GM19467 (cell line): ENCODE measurements around the gene DNAJC22.
"Not testable (repeated sequence)": the region's sequence is repeated elsewhere in the genome, so short reads cannot be mapped to it uniquely, and the experiment has no call there.

Experiments
- ATAC-seq: cut with Tn5 transposase; IDR thresholded peaks from one replicate; pipeline ENCODE4 v1.9.1; 2021; ENCODE audit warnings: mild to moderate bottlenecking, moderate library complexity; ENCODE audit not compliant: unreplicated experiment

The DNAJC22 gene

GRCh38 chr12:49367381-49368239 is 20.9 kb downstream of the DNAJC22 start, which contains the start of gene SPATS2:
Gene SPATS2, plus strand, starts transcription at chr12:49367462. Its CDS starts 93,551 bp downstream, at chr12:49461013.
- ATAC-seq: peak; percentile 2

GRCh38 chr12:49368240-49368600 is 21.5 kb downstream of the DNAJC22 start:
- ATAC-seq: no peak

- peak; percentile 33 for ATAC-seq
Measured at GRCh38 chr12:49369411-49370145, 22.9 kb downstream of the DNAJC22 start.

- no peak for ATAC-seq
Measured at GRCh38 chr12:49370539-49370938, 23.9 kb downstream of the DNAJC22 start.

- ATAC-seq: no peak
Measured at GRCh38 chr12:49375406-49375805, 28.7 kb downstream of the DNAJC22 start.

GRCh38 chr12:49377386-49377785 is 30.7 kb downstream of the DNAJC22 start:
- no peak for ATAC-seq

GRCh38 chr12:49380184-49380583 is 33.5 kb downstream of the DNAJC22 start:
- not testable (repeated sequence) for ATAC-seq

- no peak for ATAC-seq
Measured at GRCh38 chr12:49388682-49389386, 42.1 kb downstream of the DNAJC22 start.

GRCh38 chr12:49389387-49389703 is 42.7 kb downstream of the DNAJC22 start:
- ATAC-seq: no peak

- no peak for ATAC-seq
Measured at GRCh38 chr12:49397000-49397399, 50.3 kb downstream of the DNAJC22 start.

- ATAC-seq: no peak
Measured at GRCh38 chr12:49400304-49400703, 53.6 kb downstream of the DNAJC22 start.
